ENCODE measurements around the gene GBF1.

The GBF1 gene

DNA sequence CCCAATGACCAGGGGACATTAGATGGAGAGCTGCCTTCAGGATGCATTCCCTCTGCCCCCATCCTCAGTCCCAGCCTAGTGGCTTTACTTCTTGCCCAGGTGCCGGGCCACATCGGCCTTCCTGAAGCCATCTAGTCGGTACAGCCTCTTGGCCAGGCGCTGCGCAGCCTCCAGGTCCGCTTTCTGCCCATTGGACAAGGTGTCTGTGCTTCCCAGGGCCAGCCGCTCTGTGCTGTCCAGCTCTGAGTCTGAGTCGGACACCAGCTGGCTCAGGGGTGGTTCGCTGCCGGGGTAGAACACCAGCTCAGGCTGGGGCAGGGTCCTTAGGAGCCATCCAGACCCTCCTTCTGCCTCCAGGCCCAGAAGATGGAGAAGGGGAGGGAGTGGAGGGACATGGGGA is 167.0 kb downstream of the GBF1 start:
- no peak overlapping the region for H3K4me3 ChIP-seq (ENCODE audit: low read depth, low read length)
- DNase-seq (ENCODE audit: low read depth): no peak
- TF ChIP-seq, protein P1, sequence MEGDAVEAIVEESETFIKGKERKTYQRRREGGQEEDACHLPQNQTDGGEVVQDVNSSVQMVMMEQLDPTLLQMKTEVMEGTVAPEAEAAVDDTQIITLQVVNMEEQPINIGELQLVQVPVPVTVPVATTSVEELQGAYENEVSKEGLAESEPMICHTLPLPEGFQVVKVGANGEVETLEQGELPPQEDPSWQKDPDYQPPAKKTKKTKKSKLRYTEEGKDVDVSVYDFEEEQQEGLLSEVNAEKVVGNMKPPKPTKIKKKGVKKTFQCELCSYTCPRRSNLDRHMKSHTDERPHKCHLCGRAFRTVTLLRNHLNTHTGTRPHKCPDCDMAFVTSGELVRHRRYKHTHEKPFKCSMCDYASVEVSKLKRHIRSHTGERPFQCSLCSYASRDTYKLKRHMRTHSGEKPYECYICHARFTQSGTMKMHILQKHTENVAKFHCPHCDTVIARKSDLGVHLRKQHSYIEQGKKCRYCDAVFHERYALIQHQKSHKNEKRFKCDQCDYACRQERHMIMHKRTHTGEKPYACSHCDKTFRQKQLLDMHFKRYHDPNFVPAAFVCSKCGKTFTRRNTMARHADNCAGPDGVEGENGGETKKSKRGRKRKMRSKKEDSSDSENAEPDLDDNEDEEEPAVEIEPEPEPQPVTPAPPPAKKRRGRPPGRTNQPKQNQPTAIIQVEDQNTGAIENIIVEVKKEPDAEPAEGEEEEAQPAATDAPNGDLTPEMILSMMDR (IDR thresholded peaks at IDR 0.05; ENCODE audit: control insufficient read depth, extremely low read depth, insufficient read depth): no peak

DNA sequence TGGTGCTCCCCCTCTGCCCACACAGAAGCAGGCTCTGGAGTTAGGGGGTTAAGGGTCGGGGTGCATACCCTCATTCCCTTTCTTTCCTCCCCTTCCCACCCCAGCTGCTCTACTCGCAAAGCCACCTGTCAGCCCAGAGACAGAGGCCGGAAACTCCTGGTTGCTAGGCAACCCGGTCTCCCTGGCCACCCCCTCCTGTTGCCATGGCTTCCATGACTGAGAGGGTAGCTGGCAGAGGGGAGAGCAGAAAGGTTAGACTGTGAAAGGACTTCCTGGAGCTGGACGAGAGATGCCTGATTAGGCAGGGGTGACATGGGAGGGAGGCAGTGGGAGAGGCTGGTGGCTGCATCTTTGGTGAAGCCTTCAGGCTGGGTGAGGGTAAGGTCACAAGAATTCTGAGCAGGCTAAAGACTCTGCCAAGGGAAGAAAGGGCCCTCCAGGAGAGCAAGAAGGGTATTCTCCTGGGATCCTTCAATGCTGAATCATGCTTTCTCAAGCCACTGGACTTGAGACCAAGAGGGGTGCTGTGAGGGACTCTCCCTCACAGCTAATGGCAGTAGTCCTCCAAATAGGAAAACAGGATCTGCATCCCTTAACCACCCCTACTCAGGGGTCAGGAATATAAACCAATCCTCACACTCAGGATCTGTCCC is 167.8 kb downstream of the GBF1 start:
- TF ChIP-seq, protein P1 (IDR thresholded peaks at IDR 0.05; ENCODE audit: control insufficient read depth, extremely low read depth, insufficient read depth): no peak
- H3K4me3 ChIP-seq (ENCODE audit: low read depth, low read length): no peak overlapping the region
- DNase-seq (ENCODE audit: low read depth): no peak

DNA sequence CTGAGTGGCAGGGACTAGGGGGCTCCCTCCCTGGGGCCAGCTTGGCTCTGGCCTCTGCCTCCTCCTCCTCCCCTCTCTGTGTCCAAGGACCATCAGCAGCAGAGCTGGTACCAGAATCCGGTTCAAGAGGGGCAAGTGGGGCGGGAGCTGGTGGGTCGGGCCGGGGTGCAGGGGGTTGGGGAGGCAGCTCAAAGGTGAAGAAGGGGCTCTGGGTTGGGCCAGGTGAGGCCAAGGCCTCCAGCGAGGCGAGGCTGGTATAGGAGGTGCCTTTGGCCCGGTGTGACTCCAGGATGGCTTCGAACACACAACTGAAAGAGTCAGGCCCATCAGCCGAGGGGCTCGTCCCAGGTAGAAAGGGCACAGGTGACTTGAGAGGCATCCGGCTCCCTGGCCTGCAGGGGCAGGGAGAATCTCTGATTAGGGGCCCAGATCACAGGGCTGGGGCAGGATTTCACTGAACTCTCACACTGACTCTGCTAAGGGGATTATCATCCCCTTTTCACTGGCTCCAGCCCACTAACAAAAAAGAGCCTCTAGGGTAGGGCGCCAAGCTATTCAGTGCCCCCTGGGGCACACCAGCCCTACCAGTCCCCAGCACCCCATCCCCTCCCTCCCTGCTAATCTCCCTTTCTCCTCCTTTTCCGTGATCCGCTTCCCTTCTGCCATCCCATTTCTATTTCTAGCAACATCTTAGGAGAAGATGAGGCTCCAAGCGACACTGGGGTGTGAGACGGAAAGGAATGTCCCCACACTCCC is 168.7 kb downstream of the GBF1 start:
- no peak for DNase-seq (ENCODE audit: low read depth)
- H3K4me3 ChIP-seq (ENCODE audit: low read depth, low read length): no peak overlapping the region
- TF ChIP-seq, protein P1 (IDR thresholded peaks at IDR 0.05; ENCODE audit: control insufficient read depth, extremely low read depth, insufficient read depth): no peak

DNA sequence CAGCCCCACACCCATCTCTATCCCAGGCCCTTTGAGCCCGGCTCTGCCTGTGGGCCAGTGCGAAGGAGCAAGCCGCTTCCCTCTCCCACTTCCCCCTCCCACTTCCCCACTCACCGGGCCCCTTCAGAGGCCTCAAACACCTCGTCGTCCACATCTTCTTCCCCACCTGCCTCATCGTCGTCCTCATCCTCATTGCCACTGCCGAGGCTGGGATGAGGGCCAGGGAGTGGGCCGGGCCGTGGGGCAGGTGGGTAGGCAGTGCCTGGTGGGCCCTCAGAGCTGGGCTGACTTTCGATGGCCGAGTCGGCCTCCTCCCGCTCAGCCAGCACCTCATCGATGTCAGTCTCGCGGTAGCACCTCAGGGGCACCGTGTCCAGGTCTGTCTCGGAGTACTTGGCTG is 169.4 kb downstream of the GBF1 start:
- TF ChIP-seq, protein P1 (IDR thresholded peaks at IDR 0.05; ENCODE audit: control insufficient read depth, extremely low read depth, insufficient read depth): no peak
- H3K4me3 ChIP-seq (ENCODE audit: low read depth, low read length): no peak overlapping the region

DNA sequence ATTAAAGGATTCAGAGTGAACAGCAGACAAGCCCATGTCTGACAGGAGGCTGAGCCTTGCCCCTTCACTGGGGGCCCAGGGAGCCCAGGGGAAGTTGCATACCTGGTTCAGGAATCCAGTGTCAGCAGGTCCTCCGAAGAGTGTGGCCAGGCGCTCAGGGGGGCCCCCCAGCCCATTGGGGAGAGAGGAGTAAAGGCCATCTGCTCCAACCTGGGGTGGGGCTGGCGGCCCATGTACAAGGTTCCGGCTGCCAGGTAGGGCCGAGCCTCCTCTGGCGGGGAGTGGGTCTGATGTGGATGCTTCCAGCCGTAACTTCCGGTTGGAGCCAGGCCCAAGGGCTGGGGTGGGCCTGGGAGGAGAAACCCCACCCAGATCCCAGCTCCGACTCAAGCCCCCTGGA is 171.0 kb downstream of the GBF1 start:
- H3K4me3 ChIP-seq (ENCODE audit: low read depth, low read length): no peak overlapping the region
- TF ChIP-seq, protein P1 (IDR thresholded peaks at IDR 0.05; ENCODE audit: control insufficient read depth, extremely low read depth, insufficient read depth): no peak
- DNase-seq (ENCODE audit: low read depth): no peak

More for the DNA sequence above, 169.4 kb downstream of the GBF1 start:
- no peak for DNase-seq (ENCODE audit: low read depth)

DNA sequence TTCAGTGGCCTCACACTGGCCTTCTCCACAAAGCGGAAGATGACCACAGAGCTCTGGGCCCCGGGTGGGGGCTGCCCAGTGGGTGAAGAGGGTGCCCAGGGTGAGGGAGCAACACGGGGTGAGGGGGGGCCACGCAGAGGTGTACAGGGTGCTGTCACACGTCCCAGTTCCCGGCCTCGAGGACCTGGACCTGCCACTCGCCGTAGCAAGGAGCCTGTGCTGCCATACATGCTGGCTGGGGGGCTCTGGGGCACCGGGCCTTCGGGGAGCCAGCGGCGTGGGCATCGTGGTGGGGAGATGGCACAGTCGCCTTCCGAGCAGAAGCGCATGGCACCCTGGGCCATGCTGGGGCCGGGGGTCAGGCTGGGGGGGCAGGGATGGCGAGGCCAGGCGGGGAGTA is 171.4 kb downstream of the GBF1 start:
- TF ChIP-seq, protein P1 (IDR thresholded peaks at IDR 0.05; ENCODE audit: control insufficient read depth, extremely low read depth, insufficient read depth): no peak
- H3K4me3 ChIP-seq (ENCODE audit: low read depth, low read length): no peak overlapping the region
- DNase-seq (ENCODE audit: low read depth): no peak
